GM12878 (cell line): ENCODE measurements around the gene KLF6. TPM values are rescaled to one million over a fixed set of nuclear protein-coding genes. Genes with fewer than 3 reads are reported as not detected.

Experiments
- ATAC-seq: fragments of 200-7000 bp; cut with Tn5 transposase; 3 replicates; pipeline ENCODE4 v1.9.1; 2020; ENCODE audit warnings: mild to moderate bottlenecking, moderate library complexity
- BruUV-seq: library from RNA; stranded (reverse); fragments of 400-500 nt; replicated peaks from 2 replicates; lab custom pipeline; 2021; lab: Mats Ljungman, UMichigan
- CTCF ChIA-PET: fragments of 300-600 bp; sonication (Branson Sonifier 250); formaldehyde crosslinking; extraction: SDS; loops from one replicate; lab custom pipeline; 2021; ENCODE audit warnings: inconsistent platforms; lab: Yijun Ruan, JAX
- POLR2A ChIA-PET: fragments of 350-600 bp; formaldehyde crosslinking; extraction: SDS; loops from one replicate; lab custom pipeline; 2021; ENCODE audit warnings: inconsistent platforms; lab: Charles Lee
- RAD21 ChIA-PET: fragments of 300-600 bp; sonication (Branson Sonifier 250); formaldehyde crosslinking; loops from one replicate; lab custom pipeline; 2023; ENCODE audit warnings: antibody characterized with exemption; ENCODE audit not compliant: unreplicated experiment; lab: Charles Lee
- SMC1A ChIA-PET: fragments of 300-600 bp; sonication (Branson Sonifier 250); formaldehyde crosslinking; loops from one replicate; lab custom pipeline; 2023; ENCODE audit not compliant: unreplicated experiment, uncharacterized antibody; lab: Charles Lee
- DNase-seq: peaks from one replicate; pipeline ENCODE4 v3.0.0-alpha.2; 2011; ENCODE audit warnings: low read depth, low spot score
- FAIRE-seq: peaks from 3 replicates; lab custom pipeline; 2011; peaks lifted over from hg19 to GRCh38; lab: Jason Lieb, UNC
- H2AFZ ChIP-seq: 2 replicates; pipeline ENCODE4 v1.6.0; 2011; ENCODE audit warnings: low read depth, low read length, control low read depth; ENCODE audit not compliant: control insufficient read depth
- H3K27ac ChIP-seq: 2 replicates; pipeline ENCODE4 v1.5.1; 2011; ENCODE audit warnings: control low read depth; ENCODE audit not compliant: control insufficient read depth, insufficient read depth
- H3K27me3 ChIP-seq, 2 experiments: replicated peaks in 1 of 2; 2 replicates each; pipeline versions ENCODE4 v1.6.0 to v1.6.1; 2011; ENCODE audit warnings: low read length in 1 of 2; ENCODE audit not compliant: control insufficient read depth in 2 of 2, insufficient read depth in 2 of 2
- H3K36me3 ChIP-seq, 2 experiments: 2 replicates each; pipeline ENCODE4 v1.5.1; 2011; ENCODE audit warnings: low read length in 1 of 2; ENCODE audit not compliant: control insufficient read depth in 2 of 2, insufficient read depth in 2 of 2
- H3K4me1 ChIP-seq: 2 replicates; pipeline ENCODE4 v1.6.1; 2011; ENCODE audit warnings: mild to moderate bottlenecking, low read length, moderate library complexity, mixed read lengths; ENCODE audit not compliant: control insufficient read depth, insufficient read depth
- H3K4me2 ChIP-seq: 2 replicates; pipeline ENCODE4 v1.6.0; 2011; ENCODE audit warnings: control low read depth; ENCODE audit not compliant: control insufficient read depth, insufficient read depth
- H3K4me3 ChIP-seq: fragments of 200-600 bp; sonication (generic); 2 replicates; pipeline ENCODE4 v1.5.1; 2016
- H3K79me2 ChIP-seq: 2 replicates; pipeline ENCODE4 v1.6.0; 2011; ENCODE audit warnings: low read length; ENCODE audit not compliant: control insufficient read depth, insufficient read depth
- H3K9ac ChIP-seq: 2 replicates; pipeline ENCODE4 v1.8.0; 2011; ENCODE audit warnings: low read length, control low read depth, mixed read lengths; ENCODE audit not compliant: control insufficient read depth, insufficient read depth
- H3K9me3 ChIP-seq: replicated peaks from 3 replicates; pipeline ENCODE4 v1.5.1; 2011; ENCODE audit warnings: mild to moderate bottlenecking, low read length; ENCODE audit not compliant: control insufficient read depth, insufficient read depth
- H4K20me1 ChIP-seq: 2 replicates; pipeline ENCODE4 v1.6.0; 2011; ENCODE audit not compliant: control insufficient read depth, insufficient read depth
- BACH1 ChIP-seq: fragments of 450-650 bp; IDR thresholded peaks from 2 replicates; pipeline ENCODE4 v1.6.1; 2017; ENCODE audit warnings: mild to moderate bottlenecking, borderline replicate concordance
- CHD4 ChIP-seq: fragments of 200-600 bp; sonication (generic); IDR thresholded peaks from 2 replicates; pipeline ENCODE4 v1.6.1; 2016; ENCODE audit warnings: mild to moderate bottlenecking
- E2F8 ChIP-seq: fragments of 450-650 bp; IDR thresholded peaks from 2 replicates; pipeline ENCODE4 v1.6.1; 2018; ENCODE audit warnings: mild to moderate bottlenecking, low read depth, moderate library complexity; ENCODE audit not compliant: partially characterized antibody
- LARP7 ChIP-seq: fragments of 450-650 bp; IDR thresholded peaks from 2 replicates; pipeline ENCODE4 v1.6.1; 2017; ENCODE audit warnings: mild to moderate bottlenecking
- MEF2B ChIP-seq: fragments of 450-650 bp; IDR thresholded peaks from 2 replicates; pipeline ENCODE4 v1.6.1; 2018; ENCODE audit warnings: mild to moderate bottlenecking, moderate library complexity; ENCODE audit not compliant: partially characterized antibody, poor library complexity, severe bottlenecking
- NBN ChIP-seq: fragments of 450-650 bp; IDR thresholded peaks from 2 replicates; pipeline ENCODE4 v1.6.1; 2016
- NFIC ChIP-seq: IDR thresholded peaks from 2 replicates; pipeline ENCODE4 v1.6.1; 2012; ENCODE audit warnings: low read depth, mild to moderate bottlenecking, inconsistent platforms, low read length, moderate library complexity
- ZBED1 ChIP-seq: IDR thresholded peaks from 2 replicates; pipeline ENCODE4 v1.6.1; 2016; ENCODE audit warnings: borderline replicate concordance
- ZNF274 ChIP-seq: IDR thresholded peaks from one replicate; pipeline ENCODE4 v1.8.0; 2011; ENCODE audit not compliant: insufficient read length, insufficient read depth
- ZZZ3 ChIP-seq: IDR thresholded peaks from 2 replicates; pipeline ENCODE4 v1.6.1; 2011; ENCODE audit warnings: low read depth; ENCODE audit not compliant: control insufficient read depth, insufficient read length
- WGBS: methylation state at CpG from one replicate; pipeline ENCODE4 v1.1.6; 2016; ENCODE audit warnings: low lambda C conversion rate; ENCODE audit not compliant: insufficient replicate concordance, insufficient coverage; ENCODE audit errors: missing lambda C conversion rate; 5-methylcytosine and 5-hydroxymethylcytosine counted together
- in situ Hi-C: fragments of 300-500 bp; cut with MboI; formaldehyde crosslinking; loops from 9 replicates; pipeline ENCODE4 v1.14.3; 2018; ENCODE audit warnings: mixed read lengths
- intact Hi-C: fragments of 100-400 bp; cut with micrococcal nuclease; formaldehyde crosslinking; loops from one replicate; pipeline ENCODE4 v1.14.2; 2022; ENCODE audit not compliant: unreplicated experiment
- polyA plus RNA-seq, 11 experiments: library from polyadenylated mRNA; depleted of rRNA in 4 of 11; unstranded in 6 of 11; stranded (reverse) in 5 of 11; fragments of >200 nt; fragmentation: Nextera tagmentation in 4 of 11; fragmentation: Illumina TruSeq in 1 of 11; extraction: Ambion mirVana in 4 of 11; extraction: Trizol in 1 of 11; gene quantifications; 1 replicate in 1 of 11; 2 replicates in 10 of 11; pipeline versions ENCODE4 v1.2.1 to v1.2.3, GENCODE V29; 2011 to 2016; ENCODE audit warnings: inconsistent platforms in 2 of 11, missing spikeins in 2 of 11, low read depth in 1 of 11
- total RNA-seq, 4 experiments: library from RNA; depleted of rRNA in 3 of 4; stranded (reverse); fragments of >200 nt in 3 of 4; fragmentation: Illumina TruSeq in 1 of 4; extraction: Trizol in 1 of 4; gene quantifications; 2 replicates each; pipeline versions ENCODE4 v1.2.1 to v1.2.3, GENCODE V29; 2013 to 2021
- TF ChIP-seq, protein P1 (sequence below): fragments of 450-650 bp; IDR thresholded peaks from 2 replicates; pipeline ENCODE4 v1.6.1; 2014; ENCODE audit warnings: mild to moderate bottlenecking

The KLF6 gene
- total and polyA plus RNA-seq, 10 of the 15 experiments (the other 5 are each of a cell fraction or from before 2014, with no cell fraction given) = 7.4 to 54.1 (median 23.5) TPM

GRCh38 chr10:3801558-3802192 lies 16.7 kb upstream of the KLF6 start:
- H3K27me3 ChIP-seq = no peaks in the 10 kb centered on the region
- TF ChIP-seq ZBED1 = no peak
- TF ChIP-seq E2F8 = no peak
- no peak for TF ChIP-seq ZZZ3
- no peak for TF ChIP-seq CHD4
- no peak for TF ChIP-seq ZNF274
- no peak for TF ChIP-seq NFIC
- TF ChIP-seq BACH1 = no peak
- TF ChIP-seq NBN = no peak
- no peak for TF ChIP-seq MEF2B
- TF ChIP-seq LARP7 = no peak
- TF ChIP-seq, protein P1, sequence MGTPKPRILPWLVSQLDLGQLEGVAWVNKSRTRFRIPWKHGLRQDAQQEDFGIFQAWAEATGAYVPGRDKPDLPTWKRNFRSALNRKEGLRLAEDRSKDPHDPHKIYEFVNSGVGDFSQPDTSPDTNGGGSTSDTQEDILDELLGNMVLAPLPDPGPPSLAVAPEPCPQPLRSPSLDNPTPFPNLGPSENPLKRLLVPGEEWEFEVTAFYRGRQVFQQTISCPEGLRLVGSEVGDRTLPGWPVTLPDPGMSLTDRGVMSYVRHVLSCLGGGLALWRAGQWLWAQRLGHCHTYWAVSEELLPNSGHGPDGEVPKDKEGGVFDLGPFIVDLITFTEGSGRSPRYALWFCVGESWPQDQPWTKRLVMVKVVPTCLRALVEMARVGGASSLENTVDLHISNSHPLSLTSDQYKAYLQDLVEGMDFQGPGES = no peak
- TF ChIP-seq, all 136 proteins: peak for 0
- ChIA-PET SMC1A (interaction anchor here (0.5 to 1.8 kb wide), 2 partner anchors 14 to 854 kb away, joined by 3 to 4 read pairs; no protein-coding TSS in a partner anchor), RAD21 (no interaction called here), CTCF (interaction anchor here (1.1 to 1.6 kb wide), 2 partner anchors 11 to 132 kb away, joined by 4 read pairs; no protein-coding TSS in a partner anchor), POLR2A (interaction anchor here (1.2 to 1.9 kb wide), 2 partner anchors 13 to 16 kb away, joined by 3 to 9 read pairs; partner anchors contain the start of gene KLF6)
- Histone ChIP-seq H3K9me3 (no peaks in the 10 kb centered on the region), H3K4me1 (peaks cover 22% of the 10 kb centered on the region), H3K79me2 (no peaks in the 10 kb centered on the region), H2AFZ (no peak overlapping the region), H3K4me2 (no peak overlapping the region), H4K20me1 (no peaks in the 10 kb centered on the region), H3K36me3 (no peaks in the 10 kb centered on the region), H3K4me3 (no peak overlapping the region), H3K9ac (no peak overlapping the region), H3K27ac (no peak overlapping the region)
- no peak for DNase-seq
- ATAC-seq = no peak
- no TSS peak for BruUV-seq
- no peak for FAIRE-seq
- in situ Hi-C loops (no loop called here), intact Hi-C loops (no loop called here)
- WGBS = 82% methylated on average over 11 of the region's 11 CpGs
